Naive thymus-derived CD4-positive, alpha-beta T cell (primary cell): ENCODE results near the gene LRFN3. TPM values are rescaled to one million over a fixed set of nuclear protein-coding genes. Genes with fewer than 3 reads are reported as not detected.
"Not testable (repeated sequence)": the region's sequence is repeated elsewhere in the genome, so short reads cannot be mapped to it uniquely, and the experiment has no call there.

Source experiments
- ATAC-seq: fragments of 150-1000 bp; cut with Tn5 transposase; 2 replicates; pipeline ENCODE4 v1.10.0; 2021; ENCODE audit warnings: mild to moderate bottlenecking, moderate library complexity
- CTCF ChIA-PET: fragments of 350-600 bp; sonication (Branson Sonifier 250); formaldehyde crosslinking; loops from one replicate; lab custom pipeline; 2021; ENCODE audit warnings: antibody characterized with exemption; lab: Charles Lee
- POLR2A ChIA-PET: fragments of 350-600 bp; sonication (Branson Sonifier 250); formaldehyde crosslinking; loops from one replicate; lab custom pipeline; 2021; ENCODE audit warnings: antibody characterized with exemption, inconsistent platforms; lab: Charles Lee
- DNase-seq, 9 donors: peaks; one replicate each; pipeline versions ENCODE4 v3.0.0 to v3.0.0-alpha.2; 2020 to 2022; ENCODE audit warnings: mixed read lengths in 1 of 9
- H3K27ac ChIP-seq: one replicate; pipeline ENCODE4 v1.7.0; 2013; ENCODE audit warnings: mild to moderate bottlenecking, low read depth, low read length, moderate library complexity
- H3K27me3 ChIP-seq, 2 donors: one replicate each; pipeline ENCODE4 v1.7.0; 2013; ENCODE audit warnings: low read length in 2 of 2, mild to moderate bottlenecking in 2 of 2, moderate library complexity in 2 of 2; ENCODE audit not compliant: control insufficient read depth in 2 of 2, insufficient read depth in 2 of 2
- H3K36me3 ChIP-seq, 3 experiments: 1 replicate in 2 of 3; 2 replicates in 1 of 3; pipeline ENCODE4 v1.7.0; 2013; ENCODE audit warnings: low read length in 3 of 3, mild to moderate bottlenecking in 3 of 3, moderate library complexity in 1 of 3; ENCODE audit not compliant: insufficient read depth in 3 of 3, control insufficient read depth in 2 of 3
- H3K4me1 ChIP-seq, 2 donors: one replicate each; pipeline ENCODE4 v1.7.0; 2013; ENCODE audit warnings: low read length in 2 of 2, mild to moderate bottlenecking in 2 of 2, moderate library complexity in 1 of 2; ENCODE audit not compliant: control insufficient read depth in 2 of 2, insufficient read depth in 2 of 2
- H3K4me3 ChIP-seq: 2 replicates; pipeline ENCODE4 v1.7.0; 2013; ENCODE audit warnings: mild to moderate bottlenecking, low read length
- H3K9me3 ChIP-seq, 3 experiments: 1 replicate in 2 of 3; 2 replicates in 1 of 3; pipeline ENCODE4 v1.7.0; 2013; ENCODE audit warnings: low read length in 3 of 3; ENCODE audit not compliant: control insufficient read depth in 2 of 3
- H3K27ac Mint-ChIP-seq, 9 donors: one replicate each; pipeline ENCODE4 v1.8.0; 2020 to 2022; ENCODE audit warnings: mixed read lengths in 9 of 9, mild to moderate bottlenecking in 8 of 9, moderate library complexity in 5 of 9, inconsistent platforms in 2 of 9
- H3K27me3 Mint-ChIP-seq, 5 donors: one replicate each; pipeline ENCODE4 v1.8.0; 2021 to 2022; ENCODE audit warnings: mixed read lengths in 5 of 5, mild to moderate bottlenecking in 1 of 5
- H3K36me3 Mint-ChIP-seq, 5 donors: one replicate each; pipeline ENCODE4 v1.8.0; 2020 to 2022; ENCODE audit warnings: mixed read lengths in 5 of 5, mild to moderate bottlenecking in 3 of 5, inconsistent platforms in 1 of 5
- H3K4me1 Mint-ChIP-seq, 7 donors: one replicate each; pipeline ENCODE4 v1.8.0; 2020 to 2022; ENCODE audit warnings: mixed read lengths in 7 of 7, mild to moderate bottlenecking in 3 of 7, inconsistent platforms in 1 of 7
- H3K4me3 Mint-ChIP-seq, 10 donors: one replicate each; pipeline ENCODE4 v1.8.0; 2020 to 2022; ENCODE audit warnings: mild to moderate bottlenecking in 10 of 10, mixed read lengths in 10 of 10, moderate library complexity in 6 of 10, inconsistent platforms in 2 of 10
- H3K9me3 Mint-ChIP-seq, 11 donors: one replicate each; pipeline ENCODE4 v1.8.0; 2020 to 2022; ENCODE audit warnings: mixed read lengths in 11 of 11, mild to moderate bottlenecking in 4 of 11, inconsistent platforms in 1 of 11, moderate library complexity in 1 of 11
- intact Hi-C, 2 donors: fragments of 100-400 bp; cut with micrococcal nuclease; formaldehyde crosslinking; loops; one replicate each; pipeline ENCODE4 v1.15.1; 2023
- polyA plus RNA-seq, 2 donors: library from polyadenylated mRNA; unstranded; fragments of 300-500 nt; fragmentation: Illumina TruSeq; gene quantifications; one replicate each; pipeline ENCODE4 v1.2.3, GENCODE V29; 2021
- total RNA-seq, 6 experiments: library from RNA in 5 of 6; stranded (reverse) in 5 of 6; gene quantifications; 1 replicate in 5 of 6; 2 replicates in 1 of 6; pipeline ENCODE4 v1.2.3 and lab custom pipeline; 2021 to 2026

The LRFN3 gene
- total and polyA plus RNA-seq, 7 experiments from 2014 or later = 1.2 to 14.9 (median 8.8) TPM

GRCh38 chr19:35978271-35978670 is 42.1 kb downstream of the LRFN3 start:
- peaks cover 8 to 38% (median 25%) of the 10 kb centered on the region in 5 donors for H3K27me3 Mint-ChIP-seq
- DNase-seq = no peak
- Histone ChIP-seq H3K4me1 (no peaks in the 10 kb centered on the region), H3K4me3 (no peak overlapping the region), H3K9me3 (no peaks in the 10 kb centered on the region), H3K27ac (no peak overlapping the region), H3K27me3 (peaks cover 0 to 3% of the 10 kb centered on the region in 2 donors), H3K36me3 (no peaks in the 10 kb centered on the region)
- H3K9me3 Mint-ChIP-seq = peaks cover 0 to 4% (median 0%) of the 10 kb centered on the region in 11 donors
- POLR2A ChIA-PET = no interaction called here
- peaks cover 0 to 4% (median 0%) of the 10 kb centered on the region in 5 donors for H3K36me3 Mint-ChIP-seq
- intact Hi-C loops = no loop called here
- ATAC-seq = no peak
- H3K27ac Mint-ChIP-seq = no peak overlapping the region
- CTCF ChIA-PET = no interaction called here
- H3K4me1 Mint-ChIP-seq = no peaks in the 10 kb centered on the region
- H3K4me3 Mint-ChIP-seq = no peak overlapping the region

- ChIA-PET CTCF (no interaction called here), POLR2A (interaction anchor here (0.7 kb wide), 1 partner anchor 543 kb away, joined by 4 read pairs; no protein-coding TSS in a partner anchor)
- no peaks in the 10 kb centered on the region for H3K4me1 ChIP-seq
- H3K9me3 Mint-ChIP-seq = peaks cover 0 to 4% (median 0%) of the 10 kb centered on the region in 11 donors
- no peak overlapping the region for H3K4me3 ChIP-seq
- H3K27ac ChIP-seq = no peak overlapping the region
- peak overlapping the region in 1 of 9 donors; percentile 46 for H3K27ac Mint-ChIP-seq
- peaks cover 0 to 3% of the 10 kb centered on the region in 2 donors for H3K27me3 ChIP-seq
- H3K4me3 Mint-ChIP-seq = no peak overlapping the region
- no peak for ATAC-seq
- no peaks in the 10 kb centered on the region for H3K9me3 ChIP-seq
- no peaks in the 10 kb centered on the region for H3K4me1 Mint-ChIP-seq
- intact Hi-C loops = no loop called here
- no peaks in the 10 kb centered on the region for H3K36me3 ChIP-seq
- peaks cover 0 to 4% (median 0%) of the 10 kb centered on the region in 5 donors for H3K36me3 Mint-ChIP-seq
- H3K27me3 Mint-ChIP-seq = peaks cover 9 to 43% (median 27%) of the 10 kb centered on the region in 5 donors
- DNase-seq = no peak
Measured at GRCh38 chr19:35978832-35979365, 42.7 kb downstream of the LRFN3 start.

GRCh38 chr19:35980997-35981396 is 44.8 kb downstream of the LRFN3 start:
- POLR2A ChIA-PET, intact Hi-C loops, H3K27ac ChIP-seq, H3K9me3 Mint-ChIP-seq, H3K4me3 ChIP-seq, H3K4me1 Mint-ChIP-seq, H3K36me3 ChIP-seq, ATAC-seq, H3K4me3 Mint-ChIP-seq, H3K27ac Mint-ChIP-seq, H3K4me1 ChIP-seq, H3K27me3 ChIP-seq, DNase-seq, H3K9me3 ChIP-seq: not testable (repeated sequence)
- Mint-ChIP-seq H3K36me3 (peaks cover 0 to 11% (median 0%) of the 10 kb centered on the region in 5 donors), H3K27me3 (peaks cover 27 to 56% (median 46%) of the 10 kb centered on the region in 5 donors)
- CTCF ChIA-PET = interaction anchor here (0.6 kb wide), 1 partner anchor 82 kb away, joined by 3 read pairs; no protein-coding TSS in a partner anchor

- no peak for ATAC-seq
- no peak overlapping the region for H3K4me3 ChIP-seq
- ChIA-PET CTCF (no interaction called here), POLR2A (no interaction called here)
- no peak for DNase-seq
- Mint-ChIP-seq H3K9me3 (peaks cover 0 to 7% (median 0%) of the 10 kb centered on the region in 11 donors), H3K27me3 (peaks cover 38 to 64% (median 56%) of the 10 kb centered on the region in 5 donors), H3K27ac (no peak overlapping the region), H3K4me3 (no peak overlapping the region), H3K4me1 (peaks cover 0 to 8% (median 7%) of the 10 kb centered on the region in 7 donors), H3K36me3 (peaks cover 0 to 11% (median 0%) of the 10 kb centered on the region in 5 donors)
- H3K9me3 ChIP-seq = no peaks in the 10 kb centered on the region
- H3K36me3 ChIP-seq = no peaks in the 10 kb centered on the region
- peaks cover 0 to 4% of the 10 kb centered on the region in 2 donors for H3K27me3 ChIP-seq
- H3K27ac ChIP-seq = no peak overlapping the region
- intact Hi-C loops = no loop called here
- no peaks in the 10 kb centered on the region for H3K4me1 ChIP-seq
Measured at GRCh38 chr19:35983177-35983576, 47.0 kb downstream of the LRFN3 start.

- peaks cover 0 to 8% (median 0%) of the 10 kb centered on the region in 5 donors for H3K36me3 Mint-ChIP-seq
- peaks cover 0 to 6% (median 0%) of the 10 kb centered on the region in 11 donors for H3K9me3 Mint-ChIP-seq
- no peaks in the 10 kb centered on the region for H3K4me1 ChIP-seq
- ATAC-seq (no peak), DNase-seq (no peak)
- H3K4me3 Mint-ChIP-seq = peak overlapping the region in 7 of 10 donors; percentile 57 to 85 (median 77)
- H3K27ac ChIP-seq = no peak overlapping the region
- H3K9me3 ChIP-seq = no peaks in the 10 kb centered on the region
- H3K27me3 Mint-ChIP-seq = peaks cover 35 to 54% (median 40%) of the 10 kb centered on the region in 5 donors
- intact Hi-C loops = no loop called here
- H3K4me1 Mint-ChIP-seq = peaks cover 0 to 8% (median 7%) of the 10 kb centered on the region in 7 donors
- POLR2A ChIA-PET = no interaction called here
- CTCF ChIA-PET = no interaction called here
- H3K4me3 ChIP-seq = no peak overlapping the region
- H3K36me3 ChIP-seq = no peaks in the 10 kb centered on the region
- H3K27me3 ChIP-seq = peaks cover 0 to 4% of the 10 kb centered on the region in 2 donors
- no peak overlapping the region for H3K27ac Mint-ChIP-seq
Measured at GRCh38 chr19:35986111-35986510, 49.9 kb downstream of the LRFN3 start.

GRCh38 chr19:35986664-35987570 is 50.7 kb downstream of the LRFN3 start:
- Mint-ChIP-seq H3K4me3 (peak overlapping the region; percentile 66 to 87 (median 82)), H3K4me1 (peaks cover 0 to 8% (median 7%) of the 10 kb centered on the region in 7 donors), H3K27me3 (peaks cover 33 to 54% (median 40%) of the 10 kb centered on the region in 5 donors), H3K27ac (no peak overlapping the region), H3K9me3 (peaks cover 0 to 6% (median 0%) of the 10 kb centered on the region in 11 donors), H3K36me3 (peaks cover 0 to 8% (median 0%) of the 10 kb centered on the region in 5 donors)
- POLR2A ChIA-PET = no interaction called here
- H3K9me3 ChIP-seq = no peaks in the 10 kb centered on the region
- H3K4me1 ChIP-seq = no peaks in the 10 kb centered on the region
- peak; percentile 77 for ATAC-seq
- H3K4me3 ChIP-seq = peak overlapping the region; percentile 33
- CTCF ChIA-PET = no interaction called here
- H3K36me3 ChIP-seq = no peaks in the 10 kb centered on the region
- peaks cover 0 to 4% of the 10 kb centered on the region in 2 donors for H3K27me3 ChIP-seq
- intact Hi-C loops = no loop called here
- DNase-seq = peak in 1 of 9 donors; percentile 29
- no peak overlapping the region for H3K27ac ChIP-seq
